ENCODE measurements around the gene IL15RA.

DNA sequence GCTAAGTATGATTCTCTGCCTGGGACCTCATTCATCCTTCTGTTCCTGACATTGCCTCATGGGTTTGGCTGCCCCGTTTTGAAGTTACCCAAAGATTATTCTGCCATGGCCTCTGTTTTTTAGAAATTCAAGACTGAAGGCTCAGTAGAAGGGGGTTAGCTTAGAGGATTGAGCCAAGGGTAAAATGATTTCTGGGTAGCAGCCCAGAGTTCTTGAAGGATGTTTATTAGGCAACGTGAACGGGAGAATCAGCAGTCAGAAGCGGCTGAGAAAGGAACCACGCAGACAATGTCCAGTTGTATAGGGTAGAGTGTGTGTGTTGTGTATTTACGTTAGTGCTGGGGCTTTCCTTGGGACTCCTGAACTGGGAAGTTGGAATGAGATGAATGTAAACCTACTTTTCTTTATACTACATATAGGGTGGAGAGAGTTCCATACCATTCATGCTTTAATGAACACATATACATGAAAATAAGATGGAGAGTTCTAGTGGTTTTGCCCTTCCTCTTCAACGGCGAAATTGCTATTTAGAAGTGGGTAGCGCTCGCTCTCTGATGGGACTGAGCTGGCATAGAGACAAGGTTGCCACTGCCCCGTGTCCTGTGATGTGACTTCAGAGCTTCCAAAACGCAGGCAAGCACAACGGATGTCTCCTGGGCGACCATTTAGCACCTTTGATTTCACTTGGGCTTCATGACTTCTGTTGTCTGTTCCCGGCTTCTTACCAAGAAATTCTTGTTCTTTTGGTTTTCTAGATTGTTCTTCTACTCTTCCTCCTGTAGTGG, 35.0 kb upstream of the IL15RA start:
- no peak for TF ChIP-seq CTCF (IDR thresholded peaks at IDR 0.05)
- no peak for TF ChIP-seq POLR2A (IDR thresholded peaks at IDR 0.05)

Measured in esophagus squamous epithelium (tissue), 4 donors.